Nephron (organoid): Measurements from ENCODE around the gene MTNR1A.

Experiments
- H3K27ac Mint-ChIP-seq, 3 experiments: 2 replicates each; pipeline ENCODE4 v1.8.0; 2020; ENCODE audit warnings: mixed read lengths in 3 of 3, mild to moderate bottlenecking in 2 of 3, moderate library complexity in 1 of 3
- H3K27me3 Mint-ChIP-seq: 2 replicates; pipeline ENCODE4 v1.8.0; 2021; ENCODE audit warnings: low read depth, mild to moderate bottlenecking, moderate library complexity, mixed read lengths
- H3K36me3 Mint-ChIP-seq: 2 replicates; pipeline ENCODE4 v1.8.0; 2020; ENCODE audit warnings: low read depth, mixed read lengths
- H3K4me1 Mint-ChIP-seq: 2 replicates; pipeline ENCODE4 v1.8.0; 2020; ENCODE audit warnings: mixed read lengths
- H3K4me3 Mint-ChIP-seq, 3 experiments: 2 replicates each; pipeline ENCODE4 v1.8.0; 2020; ENCODE audit warnings: mild to moderate bottlenecking in 3 of 3, mixed read lengths in 3 of 3, moderate library complexity in 2 of 3
- H3K9me3 Mint-ChIP-seq: 2 replicates; pipeline ENCODE4 v1.8.0; 2020; ENCODE audit warnings: mixed read lengths
- CTCF ChIP-seq, 3 experiments: fragments of 200-600 bp; sonication (generic); IDR thresholded peaks; one replicate each; pipeline ENCODE4 v1.5.0; 2021; ENCODE audit warnings: antibody characterized with exemption in 3 of 3; ENCODE audit not compliant: unreplicated experiment in 3 of 3

MTNR1A gene

GRCh38 chr4:186588503-186588902 is 33.1 kb upstream of the MTNR1A start:
- TF ChIP-seq CTCF (IDR thresholded peaks at IDR 0.05; ENCODE audit: unreplicated experiment in 3 of 3), result no peak
- Mint-ChIP-seq H3K36me3 (peaks cover 80% of the 10 kb centered on the region), H3K9me3 (no peaks in the 10 kb centered on the region), H3K4me3 (no peak overlapping the region), H3K4me1 (no peaks in the 10 kb centered on the region), H3K27ac (no peak overlapping the region), H3K27me3 (no peaks in the 10 kb centered on the region)

GRCh38 chr4:186587416-186588018 is 32.1 kb upstream of the MTNR1A start:
- no peaks in the 10 kb centered on the region for H3K27me3 Mint-ChIP-seq
- H3K4me1 Mint-ChIP-seq, result no peaks in the 10 kb centered on the region
- no peak overlapping the region for H3K27ac Mint-ChIP-seq
- peaks cover 2% of the 10 kb centered on the region for H3K9me3 Mint-ChIP-seq
- H3K4me3 Mint-ChIP-seq, result no peak overlapping the region
- H3K36me3 Mint-ChIP-seq, result peaks cover 78% of the 10 kb centered on the region
- TF ChIP-seq CTCF (IDR thresholded peaks at IDR 0.05; ENCODE audit: unreplicated experiment in 3 of 3), result peak; percentile 92 to 93 (median 93)

GRCh38 chr4:186586205-186586604 is 30.8 kb upstream of the MTNR1A start:
- H3K27ac Mint-ChIP-seq, result no peak overlapping the region
- no peaks in the 10 kb centered on the region for H3K27me3 Mint-ChIP-seq
- H3K36me3 Mint-ChIP-seq, result peaks cover 80% of the 10 kb centered on the region
- H3K4me3 Mint-ChIP-seq, result no peak overlapping the region
- no peaks in the 10 kb centered on the region for H3K4me1 Mint-ChIP-seq
- no peak for TF ChIP-seq CTCF (IDR thresholded peaks at IDR 0.05; ENCODE audit: unreplicated experiment in 3 of 3)
- H3K9me3 Mint-ChIP-seq, result peaks cover 6% of the 10 kb centered on the region

- Mint-ChIP-seq H3K4me3 (no peak overlapping the region), H3K9me3 (peaks cover 6% of the 10 kb centered on the region), H3K27ac (no peak overlapping the region), H3K27me3 (no peaks in the 10 kb centered on the region), H3K4me1 (no peaks in the 10 kb centered on the region), H3K36me3 (peaks cover 77% of the 10 kb centered on the region)
- TF ChIP-seq CTCF (IDR thresholded peaks at IDR 0.05; ENCODE audit: unreplicated experiment in 3 of 3), result no peak
Observed at GRCh38 chr4:186584912-186585311, 29.5 kb upstream of the MTNR1A start.

- no peaks in the 10 kb centered on the region for H3K27me3 Mint-ChIP-seq
- H3K36me3 Mint-ChIP-seq, result peaks cover 62% of the 10 kb centered on the region
- no peaks in the 10 kb centered on the region for H3K4me1 Mint-ChIP-seq
- no peak for TF ChIP-seq CTCF (IDR thresholded peaks at IDR 0.05; ENCODE audit: unreplicated experiment in 3 of 3)
- H3K9me3 Mint-ChIP-seq, result peaks cover 6% of the 10 kb centered on the region
- no peak overlapping the region for H3K27ac Mint-ChIP-seq
- H3K4me3 Mint-ChIP-seq, result no peak overlapping the region
Observed at GRCh38 chr4:186581421-186581820, 26.1 kb upstream of the MTNR1A start.

- Mint-ChIP-seq H3K36me3 (peaks cover 54% of the 10 kb centered on the region), H3K27me3 (no peaks in the 10 kb centered on the region)
- no peak for TF ChIP-seq CTCF (IDR thresholded peaks at IDR 0.05; ENCODE audit: unreplicated experiment in 3 of 3)
Observed at GRCh38 chr4:186580669-186581068, 25.3 kb upstream of the MTNR1A start.

More at GRCh38 chr4:186580669-186581068, 25.3 kb upstream of the MTNR1A start:
- H3K4me3 Mint-ChIP-seq, result no peak overlapping the region
- peaks cover 6% of the 10 kb centered on the region for H3K9me3 Mint-ChIP-seq
- no peak overlapping the region for H3K27ac Mint-ChIP-seq
- no peaks in the 10 kb centered on the region for H3K4me1 Mint-ChIP-seq
